Amygdala (tissue), 56 donors: ENCODE data around the gene PEX10.

Source experiments
- DNase-seq, 56 donors: peaks; one replicate each; lab custom pipeline; 2025; lab: John Stamatoyannopoulos, UW

PEX10 gene

DNA sequence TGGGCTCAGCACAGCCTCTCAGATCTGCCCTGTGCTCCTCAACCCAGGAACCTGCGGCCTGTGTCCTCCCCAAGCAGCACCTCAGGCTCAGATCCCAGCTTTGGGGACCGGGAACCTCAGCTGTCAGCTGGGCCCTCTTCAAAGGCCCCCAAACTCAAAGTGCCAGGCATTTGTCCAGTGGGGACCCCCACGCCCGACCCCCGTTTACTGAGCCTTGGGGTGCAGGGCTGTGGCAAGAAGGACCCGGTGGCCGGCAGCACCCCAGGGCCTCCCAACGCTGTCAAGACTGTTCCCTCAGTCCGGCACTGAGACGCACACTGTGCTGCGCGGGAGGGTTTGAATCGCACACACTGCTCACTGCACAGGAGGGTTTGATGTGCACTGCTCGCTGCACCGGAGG is 56.0 kb downstream of the PEX10 start:
- no peak for DNase-seq

DNA sequence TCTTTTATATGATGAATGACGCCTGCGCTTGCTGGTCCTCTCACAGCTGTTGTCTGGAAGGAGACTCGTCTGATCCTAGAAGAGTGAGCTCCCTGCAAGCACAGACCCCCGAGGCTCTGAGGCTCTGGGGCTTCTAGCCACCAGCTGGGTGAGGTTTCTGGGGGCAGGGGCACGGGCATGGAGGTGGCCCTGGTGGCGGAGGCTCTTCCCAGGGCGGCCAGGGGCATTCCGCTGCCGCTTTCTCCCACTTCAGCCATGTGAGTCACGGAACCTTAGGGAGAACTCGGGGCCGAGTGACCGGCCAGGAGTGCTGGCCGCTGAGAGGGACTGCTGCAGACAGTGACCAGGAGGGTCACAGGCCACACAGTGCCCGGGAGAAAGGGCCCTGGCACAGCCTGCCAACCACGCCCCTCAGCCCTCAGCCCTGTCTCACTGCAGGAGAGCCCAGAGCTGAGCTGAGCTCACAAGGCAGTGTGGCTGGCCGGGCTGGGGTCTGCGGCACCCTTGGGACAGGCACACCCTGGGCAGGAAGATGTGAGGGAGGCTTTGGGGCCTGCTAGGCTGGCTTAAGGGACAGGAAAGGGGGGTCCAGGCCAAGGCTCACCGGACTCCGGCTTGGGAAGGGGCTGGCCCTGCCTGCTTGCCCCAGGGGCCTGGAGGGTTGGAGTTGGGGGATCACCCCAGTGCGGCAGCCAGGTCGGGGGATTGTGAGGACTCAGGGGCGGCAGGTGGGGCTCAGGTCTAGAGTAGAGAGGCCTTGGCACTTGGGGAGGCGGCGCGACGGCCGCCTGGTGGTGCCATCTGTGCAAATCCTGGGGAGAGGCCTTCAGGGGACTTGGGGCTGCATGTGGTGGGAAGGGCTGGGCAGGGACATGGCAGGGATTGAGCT is 56.7 kb downstream of the PEX10 start:
- DNase-seq = no peak

DNA sequence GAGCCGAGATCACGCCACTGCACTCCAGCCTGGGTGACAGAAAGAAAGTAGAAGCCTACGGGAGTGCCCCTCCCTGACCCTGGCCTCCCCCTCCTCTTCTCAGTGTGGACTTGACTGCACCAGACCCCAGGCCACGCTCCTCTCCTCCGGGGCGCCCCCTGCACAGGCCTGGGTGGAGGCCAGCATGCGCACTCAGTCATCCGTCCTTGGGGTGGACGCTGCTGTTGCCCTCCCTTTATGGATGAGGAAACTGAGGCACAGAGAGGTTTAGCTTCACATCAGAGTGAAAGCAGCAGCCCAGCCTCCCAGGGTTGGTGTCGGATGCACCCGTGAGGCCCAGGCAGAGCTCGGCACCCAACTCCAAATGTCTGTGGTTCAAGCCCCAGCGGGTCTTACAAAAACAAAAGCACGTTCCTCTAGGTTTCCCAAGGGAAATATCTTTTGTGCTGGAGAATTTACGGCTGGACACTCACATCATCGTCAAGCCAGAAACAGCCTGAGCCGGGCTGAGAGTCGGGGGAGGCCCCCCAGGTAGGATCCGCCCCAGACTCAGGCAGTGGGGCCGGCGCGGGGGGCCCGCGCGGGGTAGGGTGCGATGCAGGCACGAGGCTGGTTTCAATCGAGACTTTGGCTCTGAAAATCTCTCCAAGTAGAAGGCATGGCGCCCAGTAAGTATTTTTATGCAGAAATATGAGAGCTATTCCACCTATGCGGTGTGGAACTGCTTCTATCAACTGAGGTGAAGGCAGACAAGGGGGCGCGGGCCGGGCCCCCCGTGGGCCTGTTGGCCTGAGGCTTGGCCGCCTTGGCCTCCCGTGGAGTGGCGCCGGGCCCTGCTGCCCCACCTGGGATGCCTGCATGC is 57.6 kb downstream of the PEX10 start:
- DNase-seq = no peak
